GM19193 (cell line): ENCODE measurements around the gene SLC49A3.

Experiments used
- POLR2A ChIP-seq: IDR thresholded peaks from 4 replicates; pipeline ENCODE4 v1.6.1; 2011; ENCODE audit not compliant: insufficient read depth, insufficient read length; ENCODE audit errors: extremely low read depth

SLC49A3 gene

DNA sequence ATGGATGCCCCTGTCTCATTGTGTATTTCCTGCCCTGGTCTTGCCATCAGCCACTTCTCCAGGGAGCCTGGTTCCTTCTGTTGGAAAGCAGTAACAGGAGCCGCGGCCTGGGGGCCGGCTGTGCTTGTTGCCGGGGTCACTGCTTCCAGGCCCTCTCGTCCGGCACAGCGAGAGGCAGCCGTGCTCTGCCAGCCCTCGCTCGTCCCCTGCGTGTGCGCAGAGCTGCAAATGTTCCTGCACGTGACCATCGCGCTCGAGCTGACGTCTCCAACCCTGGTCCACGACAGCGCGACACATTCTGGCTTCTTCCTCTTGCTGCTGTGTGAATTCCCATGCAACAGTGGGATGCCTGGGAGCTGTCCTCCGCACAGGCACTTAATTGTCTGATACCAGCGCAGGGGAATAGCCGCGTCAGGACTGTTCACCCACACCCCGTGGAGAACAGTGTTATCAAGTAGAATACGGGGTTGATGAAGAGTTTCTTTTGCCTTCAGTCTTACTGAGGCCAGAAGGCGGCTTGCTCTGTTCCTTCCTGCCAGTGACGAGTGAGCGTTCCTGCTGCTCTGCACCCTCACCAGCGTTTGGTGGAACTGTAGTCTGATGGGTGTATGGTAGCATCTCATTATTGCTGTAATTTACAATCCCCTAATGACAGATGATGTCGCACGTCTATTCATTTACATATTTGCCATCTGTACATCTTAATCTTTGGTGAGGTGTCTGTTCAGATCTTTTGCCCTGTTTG, 51.2 kb downstream of the SLC49A3 start:
- TF ChIP-seq POLR2A: no peak

DNA sequence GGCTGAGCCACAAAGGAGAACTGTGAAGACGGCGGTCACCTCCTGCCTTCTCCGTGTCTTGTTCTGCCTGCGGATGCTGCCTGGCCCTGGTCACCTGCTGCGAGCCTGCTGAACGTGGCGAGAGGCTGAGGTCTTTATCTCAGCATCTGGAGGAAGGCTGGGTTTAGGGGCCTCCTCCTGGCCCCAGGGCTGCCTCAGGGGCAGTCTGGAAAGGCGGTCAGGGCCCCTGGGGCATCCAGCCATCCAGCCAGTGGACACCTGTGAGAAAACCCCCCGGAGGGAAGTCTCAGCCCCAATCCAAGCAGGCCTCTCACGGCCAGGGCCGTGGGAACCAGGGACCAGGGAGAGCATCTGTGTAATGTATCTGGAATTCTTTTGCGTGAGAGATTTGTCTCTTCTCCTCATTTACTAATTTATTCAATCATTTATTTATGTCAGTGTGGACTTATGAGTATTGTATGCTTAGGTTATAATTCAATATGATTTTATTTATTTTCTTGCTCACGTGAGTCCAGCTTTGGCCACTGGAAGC, 52.3 kb downstream of the SLC49A3 start:
- no peak for TF ChIP-seq POLR2A

DNA sequence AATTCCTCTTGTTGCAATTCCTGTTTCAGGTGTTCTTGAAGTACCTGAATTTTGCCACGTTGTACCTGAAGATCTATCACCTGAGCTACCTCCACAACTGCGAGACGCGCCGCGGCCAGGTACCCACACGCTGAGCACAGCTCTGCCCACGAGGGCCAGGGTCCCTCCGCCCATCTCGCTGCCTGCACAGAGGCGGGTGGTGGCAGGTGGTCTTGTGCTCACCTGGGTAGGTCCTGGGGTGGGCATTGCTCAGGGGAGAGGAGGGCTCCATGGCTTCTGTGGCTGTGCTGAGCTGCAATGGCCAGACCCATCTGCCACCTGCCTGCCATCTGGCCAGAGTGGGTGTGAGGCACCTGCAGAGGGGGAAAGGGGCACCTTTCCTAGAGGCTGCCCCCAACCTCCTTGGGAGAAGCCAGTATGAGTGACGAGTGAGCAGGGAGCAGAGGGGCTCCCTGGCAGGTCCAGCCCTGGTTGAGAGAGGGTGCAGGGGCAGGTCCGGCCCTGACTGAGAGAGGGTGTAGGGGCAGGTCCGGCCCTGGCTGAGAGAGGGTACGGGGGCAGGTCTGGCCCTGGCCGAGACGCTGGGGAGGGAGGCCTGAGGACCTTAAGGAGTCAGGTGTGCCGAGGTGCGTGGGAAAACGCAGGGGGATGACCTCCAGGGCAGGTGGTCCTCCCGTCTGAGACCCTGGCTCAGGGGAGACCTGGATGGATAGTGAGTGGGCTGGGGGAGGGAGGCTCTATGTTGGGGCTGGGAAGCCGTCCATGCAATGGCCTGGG, 52.9 kb downstream of the SLC49A3 start:
- TF ChIP-seq POLR2A: no peak

DNA sequence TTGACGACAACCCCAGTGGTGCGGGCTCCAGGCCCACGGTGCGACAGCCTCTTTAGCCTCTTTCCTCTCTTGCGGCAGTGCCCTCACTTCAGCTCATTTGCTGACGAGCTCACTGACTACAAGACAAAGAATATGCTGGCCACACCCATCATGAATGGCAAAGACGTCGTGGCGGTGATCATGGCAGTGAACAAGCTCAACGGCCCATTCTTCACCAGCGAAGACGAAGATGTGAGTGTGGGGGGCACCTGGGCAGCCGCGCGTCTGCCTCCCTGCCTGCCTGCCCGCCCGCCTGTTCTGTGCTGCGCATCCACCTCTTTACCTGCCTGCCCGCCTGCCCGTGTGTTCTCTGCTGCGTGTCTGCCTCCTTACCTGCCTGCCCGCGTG, 54.4 kb downstream of the SLC49A3 start:
- TF ChIP-seq POLR2A: no peak

DNA sequence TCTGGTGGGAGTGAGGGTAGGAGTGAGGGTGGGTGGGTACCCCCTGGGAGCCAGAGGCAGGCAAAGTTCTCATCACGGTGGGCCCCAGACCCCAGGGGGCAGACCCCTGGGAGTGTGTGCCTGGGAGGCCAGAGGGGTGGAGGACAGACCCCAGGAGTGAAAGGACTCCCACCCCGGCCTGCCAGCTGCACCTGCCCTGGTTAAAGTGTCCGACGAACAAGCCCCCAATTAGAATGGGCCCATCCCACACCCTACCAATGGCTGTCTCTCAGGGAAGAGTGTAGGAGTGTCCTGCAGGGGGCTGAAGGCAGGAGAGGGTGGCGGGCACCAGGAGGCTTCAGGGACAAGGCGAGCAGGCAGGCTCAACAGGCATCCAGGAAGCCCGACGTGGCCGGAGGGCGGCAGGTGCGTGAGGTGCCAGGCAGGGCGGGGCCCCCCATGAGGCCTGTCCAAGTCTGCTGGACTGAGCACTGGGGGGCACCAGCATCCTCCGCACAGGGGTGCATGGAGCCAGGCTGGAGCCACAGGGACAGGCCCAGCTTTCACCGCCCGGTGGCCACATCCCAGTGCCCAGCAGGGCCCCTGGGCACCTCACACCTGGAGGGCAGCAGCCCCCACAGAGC, 54.9 kb downstream of the SLC49A3 start:
- no peak for TF ChIP-seq POLR2A

DNA sequence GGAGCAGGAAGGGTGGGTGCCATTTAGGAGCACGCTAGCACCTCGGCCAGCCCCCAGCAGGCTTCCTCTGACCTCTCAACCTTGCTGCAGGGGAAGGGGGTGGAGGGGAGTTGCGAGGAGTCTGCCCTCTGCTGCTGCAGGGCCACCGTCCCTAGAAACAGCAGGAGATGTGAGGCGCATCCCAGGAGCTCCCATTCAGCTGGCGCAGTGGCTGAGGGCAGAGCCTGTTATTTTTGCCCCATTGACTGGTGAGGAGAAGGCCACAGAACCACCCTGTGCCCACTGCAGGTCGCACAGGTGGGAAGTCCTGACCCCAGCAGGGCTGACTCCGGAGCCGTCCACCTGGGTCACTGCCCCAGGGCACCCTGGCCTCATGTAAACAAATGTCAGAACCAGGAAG, 55.5 kb downstream of the SLC49A3 start:
- no peak for TF ChIP-seq POLR2A

DNA sequence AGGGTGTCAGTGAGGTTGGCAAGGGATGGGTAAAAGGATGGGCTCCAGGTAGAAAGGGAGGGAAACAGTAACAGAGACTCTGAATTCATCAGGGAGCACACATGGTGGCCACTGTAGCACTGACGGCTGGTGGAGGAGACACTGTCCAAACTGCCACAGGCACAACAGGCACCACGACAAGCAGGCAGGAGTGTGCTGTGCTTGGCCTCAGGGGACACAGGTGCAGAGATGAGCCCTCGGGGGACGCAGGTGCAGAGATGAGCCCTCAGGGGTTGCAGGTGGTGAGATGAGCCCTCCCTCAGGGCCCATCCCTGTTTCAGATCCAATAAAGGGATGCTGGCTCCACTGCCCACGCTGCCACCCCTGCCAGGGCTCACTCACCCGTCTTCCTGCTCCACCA, 56.0 kb downstream of the SLC49A3 start:
- no peak for TF ChIP-seq POLR2A

DNA sequence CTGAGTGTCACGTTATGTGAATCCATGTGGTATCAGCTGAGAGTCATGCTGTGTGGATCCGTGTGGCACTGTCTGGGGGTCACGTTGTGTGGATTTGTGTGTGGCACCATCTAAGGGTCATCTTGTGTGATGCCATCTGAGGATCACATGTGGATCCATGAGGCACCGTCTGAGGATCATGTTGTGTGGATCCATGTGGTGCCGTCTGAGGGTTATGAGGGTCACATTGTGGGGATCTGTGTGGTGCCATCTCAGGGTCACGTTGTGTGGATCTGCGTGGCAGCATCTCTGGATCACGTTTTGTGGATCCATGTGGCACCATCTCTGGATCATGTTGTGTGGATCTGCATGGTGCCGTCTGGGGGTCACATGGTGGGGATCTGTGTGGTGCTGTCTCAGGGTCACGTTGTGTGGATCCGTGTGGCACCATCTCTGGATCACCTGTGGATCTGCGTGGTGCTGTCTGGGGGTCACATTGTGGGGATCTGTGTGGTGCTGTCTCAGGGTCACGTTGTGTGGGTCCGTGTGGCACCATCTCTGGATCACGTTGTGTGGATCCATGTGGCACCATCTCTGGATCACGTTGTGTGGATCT, 56.7 kb downstream of the SLC49A3 start:
- no peak for TF ChIP-seq POLR2A
